Kidney (tissue), 14 donors: ENCODE results near the gene PSMD11. TPM values are rescaled to one million over a fixed set of nuclear protein-coding genes. Genes with fewer than 3 reads are reported as not detected.
"Not testable (repeated sequence)": the region's sequence is repeated elsewhere in the genome, so short reads cannot be mapped to it uniquely, and the experiment has no call there.

Experiments
- DNase-seq, 5 donors: peaks; one replicate each; pipeline ENCODE4 v3.0.0-alpha.2; 2013 to 2020
- FAIRE-seq: peaks from 2 replicates; lab custom pipeline; 2012; peaks lifted over from hg19 to GRCh38; lab: Jason Lieb, UNC
- H3K27ac ChIP-seq, 2 donors: one replicate each; pipeline ENCODE4 v1.7.0; 2013; ENCODE audit warnings: low read depth in 2 of 2, low read length in 2 of 2, inconsistent platforms in 1 of 2
- H3K27me3 ChIP-seq: one replicate; pipeline ENCODE4 v1.7.1; 2013; ENCODE audit warnings: low read length, inconsistent platforms; ENCODE audit not compliant: control insufficient read depth, insufficient read depth
- H3K36me3 ChIP-seq, 3 donors: one replicate each; pipeline versions ENCODE4 v1.7.0 to v1.7.1; 2013; ENCODE audit warnings: low read length in 3 of 3, control low read depth in 1 of 3, inconsistent platforms in 1 of 3; ENCODE audit not compliant: insufficient read depth in 3 of 3, control insufficient read depth in 2 of 3
- H3K4me1 ChIP-seq, 3 donors: one replicate each; pipeline versions ENCODE4 v1.7.0 to v1.7.1; 2013; ENCODE audit warnings: low read length in 3 of 3, inconsistent platforms in 1 of 3, low read depth in 1 of 3; ENCODE audit not compliant: control insufficient read depth in 2 of 3, insufficient read depth in 2 of 3
- H3K4me3 ChIP-seq, 3 donors: one replicate each; pipeline versions ENCODE4 v1.7.0 to v1.8.1; 2013; ENCODE audit warnings: low read length in 3 of 3, control low read depth in 1 of 3, inconsistent platforms in 1 of 3
- H3K9ac ChIP-seq, 3 donors: one replicate each; pipeline versions ENCODE4 v1.7.0 to v1.7.1; 2013; ENCODE audit warnings: low read length in 3 of 3, control low read depth in 1 of 3, inconsistent platforms in 1 of 3
- H3K9me3 ChIP-seq, 3 donors: one replicate each; pipeline versions ENCODE4 v1.7.0 to v1.7.1; 2013; ENCODE audit warnings: low read length in 3 of 3, control low read depth in 1 of 3, inconsistent platforms in 1 of 3; ENCODE audit not compliant: control insufficient read depth in 2 of 3, insufficient read depth in 1 of 3
- CTCF ChIP-seq: IDR thresholded peaks from 3 replicates; pipeline ENCODE4 v1.5.1; 2012; ENCODE audit warnings: mild to moderate bottlenecking, moderate library complexity, borderline replicate concordance; ENCODE audit not compliant: insufficient read depth; ENCODE audit errors: extremely low read depth
- intact Hi-C: fragments of 100-400 bp; cut with DNase I; formaldehyde crosslinking; loops from one replicate; pipeline ENCODE4 v1.11.1; 2022
- polyA plus RNA-seq: library from polyadenylated mRNA; stranded (reverse); fragments of 350-450 nt; fragmentation: Illumina TruSeq; extraction: RNeasy Lipid Tissue Mini Kit (QIAGEN cat#74804); gene quantifications from one replicate; pipeline ENCODE4 v1.2.3, GENCODE V29; 2014; ENCODE audit warnings: low read depth, low replicate concordance; ENCODE audit not compliant: insufficient read depth
- total RNA-seq: library from RNA; stranded (reverse); fragmentation: NEBNext Ultra II Directional; extraction: Animal tissue kit (Norgen Biotek cat#: 25700); gene quantifications from one replicate; pipeline ENCODE4 v1.2.1, GENCODE V29; 2021
- donor health status: control.
- donor health status: control.
- donor health status: control.
- donor health status: control.
- donor health status: control.
- donor health status: DM: yes; HTN: yes; CAD: no.
- donor health status: Normal renal cell carcinoma (clear cell type).

PSMD11 gene
- total and polyA plus RNA-seq, 2 donors from 2014 or later = 65.1 to 67.5 TPM

- no peak for FAIRE-seq
- no peak for TF ChIP-seq CTCF
- intact Hi-C loops = no loop called here
- no peaks in the 10 kb centered on the region for H3K27me3 ChIP-seq
- no peaks in the 10 kb centered on the region for H3K9me3 ChIP-seq
- H3K9ac ChIP-seq = no peak overlapping the region
- no peak for DNase-seq
- H3K4me1 ChIP-seq = peaks cover 0 to 11% (median 0%) of the 10 kb centered on the region in 3 donors
- no peak overlapping the region for H3K27ac ChIP-seq
- H3K4me3 ChIP-seq = no peak overlapping the region
- no peaks in the 10 kb centered on the region for H3K36me3 ChIP-seq
Observed at GRCh38 chr17:32523017-32523680, 78.8 kb downstream of the PSMD11 start.

GRCh38 chr17:32523827-32524552 is 79.7 kb downstream of the PSMD11 start:
- no peak overlapping the region for H3K9ac ChIP-seq
- DNase-seq (no peak), FAIRE-seq (no peak)
- TF ChIP-seq CTCF = no peak
- H3K27ac ChIP-seq = no peak overlapping the region
- peaks cover 0 to 8% (median 0%) of the 10 kb centered on the region in 3 donors for H3K4me1 ChIP-seq
- H3K36me3 ChIP-seq = no peaks in the 10 kb centered on the region
- H3K9me3 ChIP-seq = no peaks in the 10 kb centered on the region
- no peaks in the 10 kb centered on the region for H3K27me3 ChIP-seq
- intact Hi-C loops = no loop called here
- H3K4me3 ChIP-seq = no peak overlapping the region

- H3K4me3 ChIP-seq, DNase-seq, H3K9me3 ChIP-seq, FAIRE-seq, H3K36me3 ChIP-seq, H3K9ac ChIP-seq, H3K27me3 ChIP-seq, H3K27ac ChIP-seq, intact Hi-C loops, H3K4me1 ChIP-seq: not testable (repeated sequence)
Observed at GRCh38 chr17:32524553-32524880, 80.2 kb downstream of the PSMD11 start.

- TF ChIP-seq CTCF = no peak
- Histone ChIP-seq H3K9me3 (no peaks in the 10 kb centered on the region), H3K27ac (no peak overlapping the region), H3K27me3 (no peaks in the 10 kb centered on the region), H3K4me3 (no peak overlapping the region), H3K9ac (no peak overlapping the region), H3K36me3 (no peaks in the 10 kb centered on the region), H3K4me1 (peaks cover 0 to 4% (median 0%) of the 10 kb centered on the region in 3 donors)
- FAIRE-seq (no peak), DNase-seq (peak in 1 of 5 donors; percentile 29)
- intact Hi-C loops = no loop called here
Observed at GRCh38 chr17:32525122-32525521, 80.8 kb downstream of the PSMD11 start.
